HG03280 (cell line): ENCODE data around the gene CCNT1.
"Not testable (repeated sequence)": the region's sequence is repeated elsewhere in the genome, so short reads cannot be mapped to it uniquely, and the experiment has no call there.

ENCODE experiments used
- ATAC-seq: cut with Tn5 transposase; IDR thresholded peaks from one replicate; pipeline ENCODE4 v1.9.1; 2021; ENCODE audit warnings: mild to moderate bottlenecking, moderate library complexity; ENCODE audit not compliant: unreplicated experiment

CCNT1 gene

DNA sequence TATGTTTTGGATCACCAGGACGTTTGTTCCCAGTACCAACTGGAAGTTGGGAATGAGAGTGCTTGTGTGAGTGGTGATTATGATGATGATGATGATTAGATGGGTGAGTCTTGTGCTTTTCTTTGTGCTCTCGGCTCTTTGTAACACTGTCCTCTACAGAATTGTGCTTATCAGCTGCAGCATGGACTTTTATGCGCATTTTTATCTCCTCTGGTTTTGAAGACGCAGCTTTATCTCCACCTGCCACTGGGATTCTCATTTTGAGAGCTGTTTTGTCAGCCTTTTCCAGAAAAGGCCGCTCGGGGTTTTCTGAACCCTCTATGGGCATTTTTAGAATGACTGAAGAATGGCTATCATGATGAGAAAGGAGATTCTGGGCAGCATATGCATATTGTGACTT lies 22.9 kb downstream of the CCNT1 start:
- no peak for ATAC-seq

DNA sequence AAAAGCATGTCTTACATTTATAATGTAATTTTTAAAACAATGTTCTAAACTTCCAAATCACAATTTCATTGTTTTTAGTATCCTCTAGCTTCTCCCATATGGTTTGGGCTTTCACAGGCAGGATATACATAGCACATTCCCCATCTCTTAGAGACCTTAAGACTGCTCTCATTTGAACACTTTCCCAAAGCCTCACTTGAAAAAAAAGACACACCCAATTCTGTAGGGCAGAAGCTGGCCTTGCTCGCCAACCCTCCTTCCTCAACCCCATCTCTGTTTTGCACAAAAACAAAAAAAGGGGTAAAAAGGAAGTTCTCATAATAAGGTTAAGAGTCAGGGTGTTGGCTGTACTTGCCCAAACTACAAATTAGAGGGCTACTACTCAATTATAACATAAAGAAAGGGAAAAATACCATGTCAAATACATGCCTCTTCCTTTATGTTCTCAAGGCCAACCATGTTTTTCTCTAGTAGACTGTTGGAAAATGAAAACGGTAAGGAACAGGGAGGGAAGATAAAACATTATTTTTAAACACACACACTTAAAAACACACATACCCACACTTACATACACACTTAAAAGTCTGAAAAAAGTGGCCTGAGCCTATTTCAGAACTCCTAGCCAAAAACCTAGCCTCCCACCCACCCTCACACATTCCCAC lies 24.6 kb downstream of the CCNT1 start:
- no peak for ATAC-seq

DNA sequence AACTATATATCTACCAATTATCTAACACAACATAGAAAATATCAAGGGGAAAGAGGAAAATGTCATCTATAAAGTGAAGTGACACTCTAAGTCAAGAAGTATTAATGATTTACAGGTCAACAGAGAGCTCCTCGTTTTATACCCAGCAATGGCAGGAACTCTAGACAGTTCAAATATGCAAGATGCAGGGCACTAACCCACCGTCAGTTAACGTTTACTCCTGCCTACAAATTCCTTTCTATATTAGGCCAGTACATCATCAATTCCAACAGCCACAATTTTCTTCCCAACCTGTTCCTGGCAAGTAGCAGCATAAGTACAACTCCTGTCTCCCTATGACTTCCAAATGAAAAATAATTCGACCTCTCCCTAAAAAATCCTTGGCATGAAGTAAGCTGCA lies 25.5 kb downstream of the CCNT1 start:
- ATAC-seq: no peak

DNA sequence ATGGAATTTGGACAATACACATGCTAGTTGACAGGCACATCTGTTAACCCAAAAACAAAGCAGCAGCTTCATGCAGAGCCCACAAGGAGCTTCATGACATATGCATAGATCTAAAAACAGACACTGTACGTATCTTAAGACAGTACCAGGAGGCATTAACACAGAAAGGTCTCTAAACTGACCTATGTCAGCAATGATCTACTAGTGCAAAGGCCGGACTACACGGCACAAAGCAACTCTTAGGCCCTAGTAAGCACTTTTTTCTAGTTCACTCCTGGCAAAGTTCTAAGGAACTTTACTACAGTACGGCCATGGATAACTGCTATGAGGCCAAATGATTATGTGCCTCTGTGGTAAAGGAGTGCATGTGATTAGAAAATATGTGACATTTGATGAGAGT lies 26.1 kb downstream of the CCNT1 start:
- ATAC-seq: no peak

DNA sequence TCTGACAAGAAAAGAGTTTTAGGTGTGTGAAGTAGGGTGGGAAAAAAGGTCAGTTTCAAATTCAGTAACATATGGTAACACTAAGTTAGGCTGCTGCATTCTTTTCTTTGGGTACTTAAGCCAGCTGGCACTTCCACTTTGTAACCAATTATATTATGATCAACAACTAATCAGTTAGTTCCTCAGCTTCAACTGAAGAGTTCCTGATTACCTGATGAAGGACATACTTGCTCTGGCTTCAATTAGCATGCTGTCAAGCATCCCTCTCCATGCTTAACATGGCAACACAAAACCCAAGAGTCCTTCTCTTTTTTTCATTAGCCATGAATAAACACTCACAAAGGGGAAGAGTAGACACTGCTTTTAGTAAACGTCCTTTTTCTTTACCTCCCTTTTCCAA lies 27.7 kb downstream of the CCNT1 start:
- ATAC-seq: no peak

DNA sequence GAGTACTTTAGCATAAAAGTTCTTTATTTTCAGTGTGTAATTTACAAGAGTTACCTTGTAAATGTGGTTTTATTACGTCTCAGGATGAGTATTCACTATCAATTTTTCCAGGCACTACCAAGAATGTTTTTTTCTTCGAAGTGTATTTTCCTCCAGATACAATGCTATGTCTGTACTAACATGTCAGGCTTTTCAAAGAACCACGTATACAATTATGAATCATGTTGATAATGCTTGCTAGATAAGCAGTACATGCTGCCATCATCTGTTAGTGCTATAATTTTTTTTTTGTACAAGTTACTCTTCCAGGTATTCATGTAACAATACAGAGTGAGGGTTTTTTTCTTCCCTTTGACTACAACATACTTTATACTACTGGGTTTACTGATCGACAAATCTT lies 28.9 kb downstream of the CCNT1 start:
- ATAC-seq: no peak

DNA sequence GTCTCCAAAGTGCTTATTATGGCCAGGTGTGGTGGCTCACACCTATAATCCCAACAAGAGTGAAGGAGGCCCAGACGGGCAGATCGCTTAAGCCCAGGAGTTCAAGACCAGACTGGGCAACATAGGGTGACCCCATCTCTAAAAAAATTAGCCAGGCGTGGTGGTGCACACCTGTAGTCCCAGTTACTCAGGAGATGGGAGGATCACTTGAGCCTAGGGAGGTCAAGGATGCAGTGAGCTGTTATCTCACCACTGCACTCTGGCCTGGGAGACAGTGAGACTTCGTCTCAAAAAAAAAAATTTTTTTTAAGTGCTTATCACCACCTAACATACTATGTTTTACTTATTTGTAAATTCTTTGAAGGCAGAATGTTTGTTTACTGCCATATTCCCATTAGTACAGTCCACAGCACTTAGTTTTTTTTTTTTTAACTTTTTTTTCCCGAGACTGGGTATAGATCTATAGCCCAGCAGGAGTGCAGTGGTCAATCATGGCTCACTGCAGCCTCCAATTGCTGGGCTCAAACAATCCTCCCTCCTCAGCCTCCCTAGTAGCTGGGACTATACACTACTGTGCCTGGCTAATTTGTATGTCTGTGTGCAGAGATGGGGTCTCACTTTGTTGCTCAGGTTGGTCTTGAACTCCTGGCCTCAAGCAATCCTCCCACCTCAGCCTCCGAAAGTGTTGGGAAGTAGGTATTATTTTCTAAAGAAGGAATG lies 29.7 kb downstream of the CCNT1 start:
- no peak for ATAC-seq

DNA sequence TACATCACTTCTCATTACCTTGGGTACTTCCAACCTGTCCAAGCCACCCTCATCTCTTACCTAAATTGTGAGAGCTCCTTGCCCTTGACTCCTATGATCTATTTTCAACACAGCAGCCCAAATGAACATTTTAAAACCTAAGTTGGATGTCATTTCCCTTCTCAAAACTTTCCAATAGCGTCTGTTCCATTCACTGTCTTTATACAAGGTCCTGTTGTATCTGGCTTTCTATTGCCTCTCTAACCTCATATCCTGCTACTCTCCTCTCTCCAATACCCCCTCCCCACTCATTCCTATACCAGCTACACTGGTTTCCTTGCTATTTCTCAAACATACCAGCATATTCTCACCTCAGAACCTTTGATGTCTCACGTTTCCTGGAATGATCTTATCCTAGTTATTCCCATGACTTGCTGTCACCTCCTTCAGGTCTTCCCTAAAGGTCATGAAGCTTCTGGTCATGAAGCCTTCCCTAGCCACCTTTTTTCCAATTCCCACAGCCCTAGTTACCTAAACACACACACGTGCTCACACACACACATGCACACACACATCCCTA lies 30.4 kb downstream of the CCNT1 start:
- no peak for ATAC-seq

DNA sequence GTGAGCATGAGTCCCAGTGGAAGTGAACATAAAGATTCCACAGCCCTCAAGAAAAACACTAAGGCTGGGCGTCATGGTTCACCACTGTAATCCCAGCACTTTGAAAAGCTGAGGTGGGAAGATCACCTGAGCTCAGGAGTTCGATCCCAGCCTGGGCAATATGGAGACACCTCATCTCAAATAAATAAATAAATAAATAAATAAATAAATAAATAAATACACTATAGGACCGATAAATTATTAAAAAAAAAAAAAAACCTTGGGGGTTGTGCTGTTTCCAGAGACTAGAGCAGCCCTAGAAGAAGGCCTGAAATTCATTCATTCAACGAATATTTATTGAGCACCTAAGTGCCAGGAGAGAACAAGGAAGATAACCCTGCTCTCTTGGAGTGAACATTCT lies 33.0 kb downstream of the CCNT1 start:
- ATAC-seq: no peak

DNA sequence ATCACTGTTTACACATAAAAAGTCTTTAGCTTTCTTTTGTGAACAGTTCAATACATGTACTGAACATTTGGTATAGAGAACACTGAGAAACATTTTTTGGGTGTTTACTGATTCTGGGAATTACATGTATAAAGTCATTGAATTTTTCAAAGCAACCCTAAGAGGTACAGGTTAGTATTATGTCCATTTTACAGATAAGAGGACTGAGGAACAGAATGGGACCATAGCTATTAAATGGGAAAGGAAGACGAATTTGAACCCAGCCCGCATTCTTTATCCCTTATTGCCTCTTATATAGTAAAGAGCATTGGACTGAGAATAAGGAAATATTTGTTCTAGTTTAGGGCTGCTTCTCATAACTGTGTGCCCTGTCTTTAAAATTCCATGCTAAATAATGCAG lies 33.6 kb downstream of the CCNT1 start:
- no peak for ATAC-seq

DNA sequence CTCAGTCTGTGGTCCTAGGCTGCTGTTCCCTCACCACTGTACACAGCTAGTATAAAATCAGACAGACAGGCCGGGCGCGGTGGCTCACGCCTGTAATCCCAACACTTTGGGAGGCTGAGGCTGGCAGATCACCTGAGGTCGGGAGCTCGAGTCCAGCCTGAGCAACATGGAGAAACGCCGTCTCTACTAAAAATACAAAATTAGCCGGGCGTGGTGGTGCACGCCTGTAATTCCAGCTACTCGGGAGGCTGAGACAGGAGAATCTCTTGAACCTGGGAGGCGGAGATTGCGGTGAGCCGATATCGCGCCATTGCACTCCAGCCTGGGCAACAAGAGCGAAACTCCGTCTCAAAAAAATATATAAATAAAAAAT lies 34.0 kb downstream of the CCNT1 start:
- ATAC-seq: not testable (repeated sequence)

DNA sequence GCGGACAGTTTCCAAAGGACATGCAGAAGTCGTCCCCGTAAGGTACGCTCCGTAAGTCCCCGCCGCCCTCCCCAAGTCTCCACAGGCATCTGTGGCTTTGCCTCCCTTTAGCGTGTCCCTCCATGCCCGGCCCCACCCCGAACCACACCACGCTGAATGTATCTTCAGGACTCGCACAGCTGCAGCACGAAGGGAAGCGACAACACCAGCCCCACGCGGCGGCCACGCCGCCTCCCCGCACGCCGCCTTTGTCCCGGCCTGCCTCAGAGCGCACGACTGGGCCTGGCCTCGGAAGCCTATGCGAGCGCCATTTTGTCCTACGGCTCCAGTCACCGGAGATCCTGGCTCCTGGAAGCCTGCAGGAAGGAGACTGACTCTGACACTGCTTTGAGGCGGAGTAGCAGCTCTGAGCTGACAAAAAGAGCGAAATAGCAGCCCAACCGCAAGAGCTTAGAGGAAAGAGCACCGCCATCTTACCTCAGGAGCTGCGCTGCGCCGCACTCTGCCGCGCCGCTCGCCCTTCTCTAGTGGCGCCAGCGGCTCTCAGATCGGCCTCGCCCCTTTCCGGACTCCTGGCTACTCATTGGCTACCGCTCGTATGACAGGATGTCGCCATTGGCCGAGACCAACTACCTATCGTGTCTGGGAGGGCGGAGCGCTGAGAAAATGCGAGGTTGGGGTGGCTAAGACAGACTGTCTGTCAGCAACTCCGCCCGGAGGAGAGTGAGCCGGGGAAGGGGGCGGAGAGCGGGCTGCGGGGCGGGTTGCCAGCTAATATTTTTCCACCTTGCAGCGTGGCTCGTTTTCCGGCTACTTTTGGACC lies 34.6 kb downstream of the CCNT1 start, which contains the start of gene KANSL2:
TSS of gene KANSL2 (minus strand) at position 529 of the 823 bp plus-strand sequence. CDS start 606 bp downstream, outside the sequence.
- peak; percentile 96 for ATAC-seq

DNA sequence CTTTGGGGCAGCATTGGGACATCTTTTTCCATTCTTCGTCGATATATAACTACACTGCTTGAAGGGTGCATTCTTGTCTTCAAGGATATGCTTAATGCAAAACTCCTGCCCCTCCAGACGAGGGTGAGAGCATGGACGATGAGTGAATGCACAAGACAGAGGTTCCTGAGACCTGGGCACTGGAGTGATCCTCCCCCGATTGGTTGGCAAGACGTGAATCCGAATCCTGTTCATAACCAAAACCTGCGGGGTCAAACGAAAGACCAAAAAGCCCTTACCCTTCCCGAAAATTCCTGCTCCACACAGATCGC lies 35.2 kb downstream of the CCNT1 start:
- ATAC-seq: no peak

DNA sequence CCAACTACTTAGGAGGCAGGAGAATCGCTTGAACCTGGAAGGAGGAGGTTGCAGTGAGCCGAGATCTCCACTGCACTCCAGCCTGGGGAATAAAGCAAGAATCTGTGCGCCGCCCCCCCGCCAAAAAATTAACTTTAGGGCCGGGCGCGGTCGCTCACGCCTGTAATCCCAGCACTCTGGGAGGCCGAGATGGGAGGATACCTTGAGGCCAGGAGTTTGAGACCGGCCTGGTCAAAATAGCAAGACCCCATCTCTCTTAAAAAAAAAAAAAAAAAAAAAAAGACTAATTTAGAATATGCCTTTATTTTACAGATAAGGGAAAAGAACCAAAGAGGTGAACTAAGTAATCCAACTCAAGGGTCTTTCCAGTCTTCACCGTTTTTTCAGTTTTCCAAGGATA lies 35.6 kb downstream of the CCNT1 start:
- no peak for ATAC-seq

DNA sequence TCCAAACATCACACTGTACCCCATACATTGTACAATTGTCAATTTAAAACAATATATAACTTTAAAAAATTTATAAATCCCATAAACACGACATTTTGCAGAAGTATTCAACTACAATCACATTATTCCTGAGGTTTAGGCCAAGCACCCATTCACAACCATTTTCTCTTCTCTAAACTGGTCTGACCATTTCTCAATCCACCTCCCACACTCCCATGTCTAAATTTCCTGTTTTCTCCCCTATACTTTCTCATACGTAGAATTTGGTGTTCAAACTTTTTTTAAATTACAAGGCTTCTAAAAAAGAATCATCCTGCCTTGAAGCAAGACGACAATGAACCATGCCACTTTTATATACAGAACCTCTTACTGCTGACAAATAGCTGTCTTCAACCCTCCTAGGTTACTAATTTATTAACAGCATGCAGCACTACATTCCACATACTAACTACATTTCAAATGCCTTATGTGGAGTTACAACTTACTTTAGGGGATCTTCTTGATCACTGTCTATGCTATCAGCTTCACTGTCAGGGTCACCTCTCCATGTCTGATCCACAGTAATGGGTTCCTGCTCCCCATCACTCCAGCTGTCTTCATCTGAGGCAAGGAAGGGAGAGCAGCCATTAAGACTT lies 37.8 kb downstream of the CCNT1 start:
- ATAC-seq: no peak

DNA sequence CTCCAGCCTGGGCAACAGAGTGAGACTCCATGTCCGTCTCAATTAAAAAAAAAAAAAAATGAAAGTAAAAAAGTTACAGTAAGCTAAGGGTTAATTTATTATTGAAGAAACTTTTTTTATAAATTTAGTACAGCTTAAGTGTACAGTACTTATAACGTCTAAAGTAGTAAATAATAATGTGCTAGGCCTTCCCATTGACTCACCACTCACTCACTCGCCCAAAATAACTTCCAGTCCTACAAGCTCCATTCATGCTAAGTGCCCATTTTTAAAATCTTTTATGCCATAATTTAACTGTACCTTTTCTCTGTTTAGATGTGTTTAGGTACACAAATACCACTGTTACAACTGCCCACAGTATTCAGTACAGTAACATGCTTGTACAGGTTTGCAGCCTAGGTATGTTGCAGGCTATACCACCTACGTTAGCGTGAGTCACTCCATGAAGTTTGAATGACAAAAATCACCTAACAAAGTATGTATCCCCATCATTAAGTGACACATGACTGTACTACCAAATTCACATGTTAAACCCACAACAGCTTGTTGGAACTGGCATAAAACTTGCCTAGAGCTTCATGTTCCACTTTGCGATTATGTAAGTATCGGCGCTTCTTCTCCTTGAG lies 45.2 kb downstream of the CCNT1 start:
- no peak for ATAC-seq

DNA sequence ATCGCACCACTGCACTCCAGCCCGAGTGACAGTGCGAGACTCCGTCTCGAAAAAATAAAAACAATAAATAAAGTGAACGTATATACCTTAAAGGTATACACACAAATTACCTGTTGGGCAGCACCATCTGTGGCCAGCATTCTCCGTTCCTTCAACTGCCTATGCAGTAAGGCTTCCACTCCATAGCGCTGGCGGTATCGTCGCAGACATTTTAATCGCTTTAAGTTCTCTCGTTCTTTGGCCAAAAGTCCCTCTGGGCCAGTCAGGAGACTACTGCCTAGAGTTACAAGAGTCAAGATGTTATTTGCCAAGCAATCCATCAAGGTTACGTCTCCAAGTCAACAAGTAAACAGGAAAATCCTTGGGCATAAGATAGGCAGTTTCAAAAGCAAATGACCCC lies 47.5 kb downstream of the CCNT1 start:
- ATAC-seq: no peak

DNA sequence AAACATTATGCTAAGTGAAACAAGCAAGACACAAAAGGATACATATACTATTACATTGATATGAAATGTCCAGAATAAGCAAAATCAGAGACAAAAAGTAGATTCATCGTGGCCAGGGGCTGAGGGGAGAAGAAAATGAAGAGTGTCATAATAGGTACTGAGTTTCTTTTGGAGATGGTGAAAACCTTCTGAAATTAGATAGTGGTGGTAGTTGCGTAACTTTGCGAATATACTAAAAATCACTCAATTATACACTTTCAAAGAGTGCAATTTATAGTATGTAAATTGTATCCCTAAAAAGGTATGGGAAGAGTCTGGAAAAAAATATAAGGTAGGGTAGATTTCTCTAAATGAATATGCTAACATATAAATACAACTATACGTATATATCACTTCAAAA lies 56.6 kb downstream of the CCNT1 start:
- no peak for ATAC-seq

DNA sequence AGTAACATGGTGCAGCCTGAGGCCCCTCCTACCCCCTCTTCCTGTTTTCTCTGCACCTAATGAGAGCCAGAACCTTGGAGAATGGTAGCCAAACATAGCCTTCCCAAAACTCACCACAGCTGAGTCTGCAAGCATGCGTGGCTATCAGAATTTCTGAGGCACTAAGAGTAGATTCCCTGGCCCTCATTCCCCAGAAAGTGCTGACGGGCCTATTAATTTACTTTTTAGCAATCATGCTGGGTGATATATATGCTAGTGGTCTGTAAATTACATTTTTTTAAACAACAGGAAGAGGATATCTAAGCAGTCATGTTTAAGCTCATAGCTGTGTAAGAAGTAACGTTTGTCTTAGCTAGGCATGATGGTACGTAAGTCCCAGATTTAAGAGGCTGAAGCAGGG lies 64.8 kb downstream of the CCNT1 start:
- ATAC-seq: no peak

DNA sequence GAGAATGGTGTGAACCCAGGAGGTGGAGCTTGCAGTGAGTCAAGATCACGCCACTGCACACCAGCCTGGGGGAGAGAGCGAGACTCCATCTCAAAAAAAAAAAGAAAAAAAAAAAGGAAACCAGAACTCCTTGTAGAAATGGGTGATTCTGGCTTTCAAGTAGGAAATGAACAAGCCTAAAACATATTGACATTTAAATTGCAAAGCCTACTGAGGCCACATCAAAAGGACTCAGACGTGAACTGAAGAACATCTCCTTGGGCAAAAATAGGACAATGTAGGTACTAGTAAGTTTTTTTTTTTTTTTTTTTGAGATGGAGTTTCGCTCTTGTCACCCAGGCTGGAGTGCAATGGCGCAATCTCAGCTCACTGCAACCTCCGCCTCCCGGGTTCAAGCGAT lies 71.2 kb downstream of the CCNT1 start:
- ATAC-seq: not testable (repeated sequence)

DNA sequence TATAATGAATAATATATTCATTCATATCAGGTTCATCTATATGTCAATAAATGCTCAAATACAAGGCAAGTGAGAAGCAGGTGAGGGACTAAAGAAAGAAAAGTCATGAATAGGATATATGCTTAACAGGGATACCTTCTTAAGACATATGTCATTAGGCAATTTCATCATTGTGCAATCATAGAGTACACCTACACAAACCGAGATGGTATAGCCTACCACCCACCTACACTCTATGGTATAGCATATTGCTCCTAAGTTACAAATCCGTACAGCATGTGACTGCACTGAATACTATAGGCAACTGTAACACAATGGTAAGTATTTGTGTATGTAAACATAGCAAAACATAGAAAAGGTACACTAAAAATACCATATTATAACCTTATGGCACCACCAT lies 73.5 kb downstream of the CCNT1 start:
- no peak for ATAC-seq
